K562 (cell line): ENCODE results near the gene MYO1D. TPM values are rescaled to one million over a fixed set of nuclear protein-coding genes. Genes with fewer than 3 reads are reported as not detected.

ENCODE experiments used
- ATAC-seq: fragments of 200-7000 bp; cut with Tn5 transposase; 3 replicates; pipeline ENCODE4 v1.9.1; 2020; ENCODE audit warnings: moderate library complexity
- BruUV-seq: library from RNA; stranded (reverse); fragments of 400-500 nt; replicated peaks from 2 replicates; lab custom pipeline; 2021; lab: Mats Ljungman, UMichigan
- CTCF ChIA-PET: fragments of 300-600 bp; formaldehyde crosslinking; extraction: SDS; loops from one replicate; lab custom pipeline; 2021; ENCODE audit warnings: low intra/inter-chr PET ratio; lab: Yijun Ruan, JAX
- POLR2A ChIA-PET: fragments of 300-600, 350-650 bp; sonication (Branson Sonifier 250); formaldehyde crosslinking; extraction: SDS; loops from one replicate; lab custom pipeline; 2021; ENCODE audit warnings: antibody characterized with exemption, inconsistent platforms; lab: Yijun Ruan, JAX
- DNase-seq, 4 experiments: peaks; one replicate each; pipeline versions ENCODE4 v3.0.0 to v3.0.0-alpha.2; 2011 to 2018; ENCODE audit warnings: low spot score in 3 of 4, mixed read lengths in 3 of 4; ENCODE audit errors: extremely low read depth in 1 of 4
- FAIRE-seq: peaks from 2 replicates; lab custom pipeline; 2011; peaks lifted over from hg19 to GRCh38; lab: Jason Lieb, UNC
- H2AFZ ChIP-seq: 2 replicates; pipeline ENCODE4 v1.6.0; 2011; ENCODE audit warnings: low read depth, low read length, control low read depth, inconsistent platforms
- H3K27ac ChIP-seq: fragments of 200-600 bp; 3 replicates; pipeline ENCODE4 v1.8.0; 2011; ENCODE audit warnings: low read depth, mild to moderate bottlenecking, control low read depth, inconsistent platforms, low read length, moderate library complexity, mixed read lengths; ENCODE audit errors: extremely low read depth
- H3K27me3 ChIP-seq, 2 experiments: fragments of 300-600 bp in 1 of 2; 2 replicates in 1 of 2; 3 replicates in 1 of 2; pipeline versions ENCODE4 v1.6.0 to v1.8.0; 2011; ENCODE audit warnings: inconsistent platforms in 2 of 2, low read length in 2 of 2, mild to moderate bottlenecking in 1 of 2, mixed read lengths in 1 of 2, moderate library complexity in 1 of 2; ENCODE audit not compliant: control insufficient read depth in 2 of 2, insufficient read depth in 2 of 2
- H3K36me3 ChIP-seq: fragments of 300-600 bp; 3 replicates; pipeline ENCODE4 v1.8.0; 2011; ENCODE audit warnings: mild to moderate bottlenecking, low read length, inconsistent platforms; ENCODE audit not compliant: control insufficient read depth, insufficient read depth
- H3K4me1 ChIP-seq, 2 experiments: fragments of 200-600 bp in 1 of 2; replicated peaks in 1 of 2; 2 replicates in 1 of 2; 3 replicates in 1 of 2; pipeline versions ENCODE4 v1.5.1 to v1.8.0; 2011; ENCODE audit warnings: inconsistent platforms in 2 of 2, low read length in 2 of 2, mild to moderate bottlenecking in 1 of 2, mixed read lengths in 1 of 2, moderate library complexity in 1 of 2; ENCODE audit not compliant: control insufficient read depth in 2 of 2, insufficient read depth in 2 of 2
- H3K4me2 ChIP-seq: 2 replicates; pipeline ENCODE4 v1.6.1; 2011; ENCODE audit warnings: low read length, control low read depth, inconsistent platforms, mixed read lengths; ENCODE audit not compliant: insufficient read depth
- H3K4me3 ChIP-seq: fragments of 200-600 bp; sonication (generic), shearing (Covaris generic); 2 replicates; pipeline ENCODE4 v1.5.1; 2016; ENCODE audit warnings: control low read depth, inconsistent platforms
- H3K79me2 ChIP-seq: fragments of 200-600 bp; 3 replicates; pipeline ENCODE4 v1.8.0; 2011; ENCODE audit warnings: low read length, inconsistent platforms; ENCODE audit not compliant: control insufficient read depth, insufficient read depth
- H3K9ac ChIP-seq, 2 experiments: 2 replicates each; pipeline versions ENCODE4 v1.6.0 to v1.6.1; 2011; ENCODE audit warnings: low read depth in 2 of 2, low read length in 2 of 2, control low read depth in 1 of 2, inconsistent platforms in 1 of 2, mild to moderate bottlenecking in 1 of 2, mixed read lengths in 1 of 2; ENCODE audit not compliant: insufficient read depth in 1 of 2
- H3K9me1 ChIP-seq: one replicate; pipeline ENCODE4 v1.6.0; 2011; ENCODE audit warnings: inconsistent platforms, mild to moderate bottlenecking, low read length, moderate library complexity; ENCODE audit not compliant: control insufficient read depth, insufficient read depth
- H3K9me3 ChIP-seq: replicated peaks from 2 replicates; pipeline ENCODE4 v1.5.1; 2011; ENCODE audit warnings: low read depth, low read length, inconsistent platforms; ENCODE audit not compliant: control insufficient read depth, insufficient read depth
- H4K20me1 ChIP-seq: replicated peaks from 2 replicates; pipeline ENCODE4 v1.6.1; 2011; ENCODE audit warnings: low read length, inconsistent platforms, mixed read lengths; ENCODE audit not compliant: control insufficient read depth, insufficient read depth
- DMBX1 ChIP-seq: fragments of 250-450 bp; sonication (Bioruptor Pico); IDR thresholded peaks from 2 replicates; pipeline ENCODE4 v1.8.0; 2022; ENCODE audit warnings: inconsistent platforms, mild to moderate bottlenecking, moderate library complexity, borderline replicate concordance
- GTF2F1 ChIP-seq: IDR thresholded peaks from 2 replicates; pipeline ENCODE4 v1.6.1; 2011; ENCODE audit warnings: low read depth, low read length, improper control_type of control experiment
- NR4A1 ChIP-seq, 2 experiments: fragments of 250-450 bp in 1 of 2; fragments of 450-650 bp in 1 of 2; sonication (Bioruptor Pico) in 1 of 2; IDR thresholded peaks; 2 replicates each; pipeline versions ENCODE4 v1.4.0 to v1.6.1; 2016 to 2020; ENCODE audit warnings: mild to moderate bottlenecking in 2 of 2, missing compliant biosample characterization in 1 of 2, missing genetic modification characterization in 1 of 2, moderate library complexity in 1 of 2
- POLR3A ChIP-seq: IDR thresholded peaks from 2 replicates; pipeline ENCODE4 v1.6.1; 2011; ENCODE audit warnings: borderline replicate concordance, mild to moderate bottlenecking, moderate library complexity; ENCODE audit not compliant: insufficient read length, insufficient read depth; ENCODE audit errors: extremely low read depth
- RAD21 ChIP-seq, 2 experiments: fragments of 250-450 bp in 1 of 2; fragments of 450-650 bp in 1 of 2; sonication (Bioruptor Pico) in 1 of 2; formaldehyde crosslinking in 1 of 2; IDR thresholded peaks in 1 of 2; conservative IDR thresholded peaks in 1 of 2; 2 replicates each; pipeline versions ENCODE4 v1.4.0 to v1.8.0; 2020 to 2022; ENCODE audit warnings: mild to moderate bottlenecking in 2 of 2, moderate library complexity in 1 of 2
- SIN3A ChIP-seq, 2 experiments: fragments of 150-350 bp in 1 of 2; IDR thresholded peaks; 2 replicates each; pipeline ENCODE4 v1.6.1; 2011 to 2016; ENCODE audit warnings: borderline replicate concordance in 2 of 2, low read depth in 2 of 2, low read length in 2 of 2, mild to moderate bottlenecking in 2 of 2, moderate library complexity in 2 of 2; ENCODE audit not compliant: control insufficient read depth in 1 of 2
- ZNF174 ChIP-seq: fragments of 250-450 bp; sonication (Bioruptor Pico); IDR thresholded peaks from 2 replicates; pipeline ENCODE4 v1.4.0; 2020; ENCODE audit warnings: mild to moderate bottlenecking
- ZNF699 ChIP-seq: fragments of 250-450 bp; sonication (Bioruptor Pico); IDR thresholded peaks from 2 replicates; pipeline ENCODE4 v1.8.0; 2021; ENCODE audit warnings: mild to moderate bottlenecking, moderate library complexity; ENCODE audit not compliant: insufficient replicate concordance
- whole genome bisulfite sequencing: fragments of 100-300 bp; shearing (Covaris generic); methylation state at CpG from one replicate; pipeline ENCODE4 v1.1.6; 2016; ENCODE audit warnings: low coverage, mixed read lengths; ENCODE audit not compliant: insufficient coverage; ENCODE audit errors: missing lambda C conversion rate; 5-methylcytosine and 5-hydroxymethylcytosine counted together
- in situ Hi-C: fragments of 300-500 bp; cut with MboI; formaldehyde crosslinking; loops from 4 replicates; pipeline ENCODE4 v1.15.0; 2018; ENCODE audit warnings: inconsistent platforms, mixed read lengths
- intact Hi-C: fragments of 100-400 bp; cut with micrococcal nuclease; formaldehyde crosslinking; loops from 2 replicates; pipeline ENCODE4 v1.14.2; 2022
- polyA plus RNA-seq, 8 experiments: library from polyadenylated mRNA; depleted of rRNA in 4 of 8; stranded (reverse) in 5 of 8; unstranded in 3 of 8; fragments of >200 nt; fragmentation: Nextera tagmentation in 2 of 8; fragmentation: Illumina TruSeq in 1 of 8; extraction: Ambion mirVana in 2 of 8; extraction: Trizol in 1 of 8; gene quantifications; 2 replicates each; pipeline versions ENCODE4 v1.2.1 to v1.2.3, GENCODE V29; 2011 to 2014; ENCODE audit warnings: inconsistent platforms in 1 of 8, missing spikeins in 1 of 8
- total RNA-seq, 7 experiments: library from RNA; depleted of rRNA in 6 of 7; stranded (reverse); fragments of >200 nt in 6 of 7; fragmentation: Illumina TruSeq in 2 of 7; extraction: Trizol in 2 of 7; gene quantifications; 2 replicates each; pipeline versions ENCODE4 v1.2.1 to v1.2.3, GENCODE V29; 2011 to 2021; ENCODE audit warnings: low replicate concordance in 1 of 7
- TF ChIP-seq, protein P1 (sequence below): IDR thresholded peaks from 2 replicates; pipeline ENCODE4 v1.6.1; 2011; ENCODE audit not compliant: insufficient read length; ENCODE audit errors: extremely low read depth
- TF ChIP-seq, protein P2 (sequence below): fragments of 250-450 bp; sonication (Bioruptor Pico); IDR thresholded peaks from 2 replicates; pipeline ENCODE4 v1.8.0; 2022; ENCODE audit warnings: inconsistent platforms, mild to moderate bottlenecking, moderate library complexity, borderline replicate concordance
- TF ChIP-seq, protein P3 (sequence below): fragments of 450-650 bp; IDR thresholded peaks from one replicate; pipeline ENCODE4 v1.6.1; 2018; ENCODE audit warnings: mild to moderate bottlenecking, moderate library complexity; ENCODE audit not compliant: partially characterized antibody

MYO1D gene
- total and polyA plus RNA-seq, 9 of the 15 experiments (the other 6 are each of a cell fraction or from before 2014, with no cell fraction given) = 2.1 to 71.2 (median 45.4) TPM

DNA sequence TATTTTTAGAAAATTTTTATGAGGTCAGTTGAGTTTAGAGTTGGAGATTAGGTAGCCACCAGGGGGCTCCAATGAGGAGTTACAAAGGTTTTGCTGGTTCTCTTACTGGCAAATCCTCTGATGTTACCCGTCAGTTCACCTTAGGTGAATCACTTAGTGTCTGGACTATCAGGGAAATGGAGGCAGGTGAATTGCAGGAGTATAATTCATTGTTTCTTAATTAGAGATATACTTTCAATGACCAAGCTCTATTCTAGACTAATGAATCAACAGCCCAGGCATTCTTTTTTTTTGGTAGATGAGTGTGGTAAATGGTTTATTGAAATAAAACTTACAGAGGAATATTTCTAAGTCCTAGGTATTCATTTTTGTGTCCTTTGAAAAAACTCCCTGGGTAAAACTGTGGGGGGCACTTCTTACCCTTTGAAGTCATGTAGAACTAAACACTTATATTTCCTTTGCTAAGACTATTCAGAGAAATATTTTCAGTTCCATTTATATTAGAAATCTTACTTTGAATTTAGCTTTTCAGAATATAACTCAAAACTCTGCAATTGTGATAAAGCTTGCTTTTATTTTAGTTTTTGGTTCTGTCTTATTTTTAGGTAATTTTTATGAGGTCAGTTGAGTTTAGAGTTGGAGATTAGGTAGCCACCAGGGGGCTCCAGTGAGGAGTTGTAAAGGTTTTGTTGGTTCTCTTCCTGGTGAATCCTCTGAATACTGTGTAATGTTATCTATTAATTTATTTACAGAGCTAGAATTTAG is 414.9 kb downstream of the MYO1D start (continued):
- TF ChIP-seq, protein P1, sequence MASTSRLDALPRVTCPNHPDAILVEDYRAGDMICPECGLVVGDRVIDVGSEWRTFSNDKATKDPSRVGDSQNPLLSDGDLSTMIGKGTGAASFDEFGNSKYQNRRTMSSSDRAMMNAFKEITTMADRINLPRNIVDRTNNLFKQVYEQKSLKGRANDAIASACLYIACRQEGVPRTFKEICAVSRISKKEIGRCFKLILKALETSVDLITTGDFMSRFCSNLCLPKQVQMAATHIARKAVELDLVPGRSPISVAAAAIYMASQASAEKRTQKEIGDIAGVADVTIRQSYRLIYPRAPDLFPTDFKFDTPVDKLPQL = no peak
- TF ChIP-seq, protein P2, sequence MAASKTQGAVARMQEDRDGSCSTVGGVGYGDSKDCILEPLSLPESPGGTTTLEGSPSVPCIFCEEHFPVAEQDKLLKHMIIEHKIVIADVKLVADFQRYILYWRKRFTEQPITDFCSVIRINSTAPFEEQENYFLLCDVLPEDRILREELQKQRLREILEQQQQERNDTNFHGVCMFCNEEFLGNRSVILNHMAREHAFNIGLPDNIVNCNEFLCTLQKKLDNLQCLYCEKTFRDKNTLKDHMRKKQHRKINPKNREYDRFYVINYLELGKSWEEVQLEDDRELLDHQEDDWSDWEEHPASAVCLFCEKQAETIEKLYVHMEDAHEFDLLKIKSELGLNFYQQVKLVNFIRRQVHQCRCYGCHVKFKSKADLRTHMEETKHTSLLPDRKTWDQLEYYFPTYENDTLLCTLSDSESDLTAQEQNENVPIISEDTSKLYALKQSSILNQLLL (CRISPR knock-in tag) = no peak
- TF ChIP-seq, all 486 proteins: peak for 5

DNA sequence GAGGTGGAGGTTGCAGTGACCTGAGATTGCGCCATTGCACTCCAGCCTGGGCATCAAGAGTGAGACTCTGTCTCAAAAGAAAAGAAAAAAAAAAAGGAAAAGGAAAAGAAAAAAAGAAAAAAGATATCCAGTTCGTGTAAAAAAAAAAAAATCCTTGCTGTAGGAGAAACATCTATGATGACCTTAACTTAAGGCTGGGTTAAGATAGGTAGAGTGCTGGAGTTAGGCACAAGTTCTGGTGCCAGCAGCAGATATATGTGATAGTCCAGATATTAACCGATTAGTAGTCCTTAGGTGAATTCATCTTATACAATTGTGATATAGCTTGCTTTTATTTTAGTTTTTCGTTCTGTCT is 415.4 kb downstream of the MYO1D start:
- no TSS peak for BruUV-seq
- no peak overlapping the region for H3K9ac ChIP-seq
- POLR2A ChIA-PET = interaction anchor here (0.6 to 1.4 kb wide), 5 partner anchors 10 to 455 kb away, joined by 3 to 8 read pairs (median 4); partner anchors contain the start of gene LRRC37B
- no peaks in the 10 kb centered on the region for H3K27me3 ChIP-seq
- WGBS = 38% methylated on average over 4 of the region's 4 CpGs
- H3K36me3 ChIP-seq = peaks cover 91% of the 10 kb centered on the region
- 0 out of 3 replicates have a peak overlapping the region, but pooled peaks have one; percentile 40 for H3K27ac ChIP-seq
- FAIRE-seq (no peak), ATAC-seq (peak; percentile 63), DNase-seq (no peak)
- no peak overlapping the region for H3K4me2 ChIP-seq
- peaks cover 56% of the 10 kb centered on the region for H3K79me2 ChIP-seq
- no peaks in the 10 kb centered on the region for H3K9me3 ChIP-seq
- H4K20me1 ChIP-seq = peaks cover 6% of the 10 kb centered on the region; the same call in 1 of the 2 replicates
- H3K4me3 ChIP-seq = no peak overlapping the region
- CTCF ChIA-PET = interaction anchor here (1.0 to 1.6 kb wide), 3 partner anchors 294 to 476 kb away, joined by 3 to 8 read pairs (median 4); no protein-coding TSS in a partner anchor
- in situ Hi-C loops (no loop called here), intact Hi-C loops (no loop called here)
- H3K4me1 ChIP-seq = peaks cover 0 to 2% of the 10 kb centered on the region in 2 experiments; a peak in 1 of 5 replicates
- no peaks in the 10 kb centered on the region for H3K9me1 ChIP-seq
- H2AFZ ChIP-seq = no peak overlapping the region
- TF ChIP-seq, protein P3, sequence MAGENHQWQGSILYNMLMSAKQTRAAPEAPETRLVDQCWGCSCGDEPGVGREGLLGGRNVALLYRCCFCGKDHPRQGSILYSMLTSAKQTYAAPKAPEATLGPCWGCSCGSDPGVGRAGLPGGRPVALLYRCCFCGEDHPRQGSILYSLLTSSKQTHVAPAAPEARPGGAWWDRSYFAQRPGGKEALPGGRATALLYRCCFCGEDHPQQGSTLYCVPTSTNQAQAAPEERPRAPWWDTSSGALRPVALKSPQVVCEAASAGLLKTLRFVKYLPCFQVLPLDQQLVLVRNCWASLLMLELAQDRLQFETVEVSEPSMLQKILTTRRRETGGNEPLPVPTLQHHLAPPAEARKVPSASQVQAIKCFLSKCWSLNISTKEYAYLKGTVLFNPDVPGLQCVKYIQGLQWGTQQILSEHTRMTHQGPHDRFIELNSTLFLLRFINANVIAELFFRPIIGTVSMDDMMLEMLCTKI = no peak
- TF ChIP-seq ZNF699 (CRISPR knock-in tag) = no peak
- no peak for TF ChIP-seq SIN3A (IDR thresholded peaks at IDR 0.05; ENCODE audit: borderline replicate concordance in 2 of 2, control insufficient read depth in 1 of 2, low read depth in 2 of 2, low read length in 2 of 2)
- TF ChIP-seq DMBX1 = no peak
- TF ChIP-seq NR4A1 (CRISPR knock-in tag; IDR thresholded peaks at IDR 0.05) = no peak
- no peak for TF ChIP-seq NR4A1 (tag; IDR thresholded peaks at IDR 0.05)
- TF ChIP-seq RAD21 (CRISPR knock-in tag; conservative IDR thresholded peaks at IDR 0.05 in 1 of 2, IDR thresholded peaks at IDR 0.05 in 1 of 2) = no peak
- TF ChIP-seq GTF2F1 = no peak
- TF ChIP-seq POLR3A = no peak
- no peak for TF ChIP-seq ZNF174
